ENCODE data around the gene GPR78.

DNA sequence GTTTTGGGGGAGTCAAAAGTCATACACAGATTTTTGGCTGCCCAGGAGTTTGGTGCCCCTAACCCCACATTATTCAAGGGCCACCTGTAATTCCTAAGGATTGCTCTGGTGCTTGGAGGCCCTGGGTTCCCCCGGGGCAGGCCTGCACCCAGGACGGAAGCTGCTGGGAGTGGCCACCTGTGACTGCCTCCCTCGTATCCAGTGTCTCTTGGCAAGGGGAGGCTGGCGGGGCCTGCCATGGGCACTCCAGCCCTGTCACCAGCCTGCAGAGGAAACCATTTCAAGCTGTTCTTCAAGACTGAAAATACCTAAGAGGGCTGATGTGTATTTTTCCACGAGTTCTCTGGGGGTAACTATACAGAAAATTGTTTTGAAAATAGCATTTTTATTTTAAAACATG, 24.5 kb upstream of the GPR78 start:
- TF ChIP-seq ZNF207 (IDR thresholded peaks at IDR 0.05; ENCODE audit: borderline replicate concordance) = no peak
- no peak for TF ChIP-seq CTCF (CRISPR knock-in tag; IDR thresholded peaks at IDR 0.05)
- TF ChIP-seq, protein P1, sequence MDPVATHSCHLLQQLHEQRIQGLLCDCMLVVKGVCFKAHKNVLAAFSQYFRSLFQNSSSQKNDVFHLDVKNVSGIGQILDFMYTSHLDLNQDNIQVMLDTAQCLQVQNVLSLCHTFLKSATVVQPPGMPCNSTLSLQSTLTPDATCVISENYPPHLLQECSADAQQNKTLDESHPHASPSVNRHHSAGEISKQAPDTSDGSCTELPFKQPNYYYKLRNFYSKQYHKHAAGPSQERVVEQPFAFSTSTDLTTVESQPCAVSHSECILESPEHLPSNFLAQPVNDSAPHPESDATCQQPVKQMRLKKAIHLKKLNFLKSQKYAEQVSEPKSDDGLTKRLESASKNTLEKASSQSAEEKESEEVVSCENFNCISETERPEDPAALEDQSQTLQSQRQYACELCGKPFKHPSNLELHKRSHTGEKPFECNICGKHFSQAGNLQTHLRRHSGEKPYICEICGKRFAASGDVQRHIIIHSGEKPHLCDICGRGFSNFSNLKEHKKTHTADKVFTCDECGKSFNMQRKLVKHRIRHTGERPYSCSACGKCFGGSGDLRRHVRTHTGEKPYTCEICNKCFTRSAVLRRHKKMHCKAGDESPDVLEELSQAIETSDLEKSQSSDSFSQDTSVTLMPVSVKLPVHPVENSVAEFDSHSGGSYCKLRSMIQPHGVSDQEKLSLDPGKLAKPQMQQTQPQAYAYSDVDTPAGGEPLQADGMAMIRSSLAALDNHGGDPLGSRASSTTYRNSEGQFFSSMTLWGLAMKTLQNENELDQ (CRISPR knock-in tag; IDR thresholded peaks at IDR 0.05; ENCODE audit: borderline replicate concordance) = no peak
- TF ChIP-seq, protein P2, sequence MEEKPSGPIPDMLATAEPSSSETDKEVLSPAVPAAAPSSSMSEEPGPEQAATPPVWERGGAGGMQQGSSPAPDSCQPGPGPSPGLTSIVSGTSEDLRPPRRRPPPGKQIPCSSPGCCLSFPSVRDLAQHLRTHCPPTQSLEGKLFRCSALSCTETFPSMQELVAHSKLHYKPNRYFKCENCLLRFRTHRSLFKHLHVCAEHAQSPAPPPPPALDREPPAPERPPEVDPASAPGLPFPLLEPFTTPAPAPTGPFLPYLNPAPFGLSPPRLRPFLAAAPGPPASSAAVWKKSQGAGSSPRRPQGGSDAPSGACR (CRISPR knock-in tag; IDR thresholded peaks at IDR 0.05) = no peak
- no peak for TF ChIP-seq FOXA3 (CRISPR knock-in tag; IDR thresholded peaks at IDR 0.05)
- no peak for TF ChIP-seq NR2C2 (CRISPR knock-in tag; IDR thresholded peaks at IDR 0.05; ENCODE audit: borderline replicate concordance)
- TF ChIP-seq ZNF580 (CRISPR knock-in tag; IDR thresholded peaks at IDR 0.05; ENCODE audit: borderline replicate concordance, low read depth) = no peak
- no peak for TF ChIP-seq ERF (CRISPR knock-in tag; IDR thresholded peaks at IDR 0.05)
